GM12892 (cell line): Measurements from ENCODE around the gene NRCAM.

ENCODE experiments used
- DNase-seq: peaks from one replicate; pipeline ENCODE4 v3.0.0; 2011; ENCODE audit not compliant: insufficient read length
- FAIRE-seq: peaks from 2 replicates; lab custom pipeline; 2011; peaks lifted over from hg19 to GRCh38; lab: Jason Lieb, UNC
- POLR2A ChIP-seq: IDR thresholded peaks from 2 replicates; pipeline ENCODE4 v1.6.1; 2011; ENCODE audit warnings: low read depth, low read length, control low read depth
- POLR2AphosphoS5 ChIP-seq: IDR thresholded peaks from 2 replicates; pipeline ENCODE4 v1.6.1; 2011; ENCODE audit warnings: low read depth, low read length, control low read depth
- TAF1 ChIP-seq: IDR thresholded peaks from 2 replicates; pipeline ENCODE4 v1.6.1; 2011; ENCODE audit warnings: low read depth, mild to moderate bottlenecking, control low read depth, low read length, borderline replicate concordance

Gene NRCAM

DNA sequence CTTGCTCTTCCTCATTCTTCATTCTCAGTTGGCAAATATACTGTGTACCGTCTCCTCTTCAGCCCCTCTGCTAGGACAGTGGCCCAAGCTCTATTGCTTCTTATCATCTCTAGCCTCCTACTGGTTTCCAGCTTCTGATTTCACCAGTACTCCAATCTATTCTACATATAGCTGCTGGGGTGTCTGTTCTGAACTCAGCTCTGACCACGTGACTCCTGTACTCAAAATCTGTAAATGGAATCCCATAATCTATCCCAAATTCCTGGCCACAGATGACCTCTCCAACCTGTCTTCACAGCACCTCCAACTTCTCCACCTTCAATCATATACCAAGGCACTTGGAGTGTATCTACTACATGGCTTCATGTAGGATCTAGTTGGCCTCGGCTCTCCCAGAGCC is 152.9 kb downstream of the NRCAM start:
- TF ChIP-seq TAF1: no peak
- no peak for TF ChIP-seq POLR2A
- TF ChIP-seq POLR2AphosphoS5: no peak
- no peak for DNase-seq
- FAIRE-seq: no peak

GRCh38 chr7:108301387-108301786 is 154.8 kb downstream of the NRCAM start:
- no peak for DNase-seq
- FAIRE-seq: no peak
- TF ChIP-seq POLR2A (no peak), TAF1 (no peak), POLR2AphosphoS5 (no peak)

- TF ChIP-seq POLR2A (no peak), POLR2AphosphoS5 (no peak), TAF1 (no peak)
- no peak for FAIRE-seq
- no peak for DNase-seq
Measured at GRCh38 chr7:108299251-108299973, 156.8 kb downstream of the NRCAM start.

DNA sequence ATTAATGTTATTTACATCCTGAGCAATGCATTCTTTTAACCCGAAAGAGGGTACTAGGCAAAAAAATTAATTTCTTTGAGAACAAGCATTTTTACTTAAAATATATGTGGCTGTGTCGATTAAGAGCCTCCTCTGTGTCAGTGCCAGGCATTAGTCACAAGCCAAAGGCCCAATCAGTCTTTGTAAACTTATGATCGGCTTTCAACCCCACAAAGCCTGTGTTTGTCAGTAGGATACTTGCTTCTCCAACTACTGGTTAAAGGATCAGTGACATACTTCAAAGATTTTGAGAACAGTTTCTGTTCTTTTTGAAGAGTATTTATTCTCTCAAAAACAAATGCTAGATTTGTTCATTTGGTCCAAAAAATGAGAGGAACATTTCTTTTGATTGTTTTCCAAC is 159.3 kb downstream of the NRCAM start:
- TF ChIP-seq POLR2A (no peak), TAF1 (no peak), POLR2AphosphoS5 (no peak)
- DNase-seq (no peak), FAIRE-seq (no peak)

DNA sequence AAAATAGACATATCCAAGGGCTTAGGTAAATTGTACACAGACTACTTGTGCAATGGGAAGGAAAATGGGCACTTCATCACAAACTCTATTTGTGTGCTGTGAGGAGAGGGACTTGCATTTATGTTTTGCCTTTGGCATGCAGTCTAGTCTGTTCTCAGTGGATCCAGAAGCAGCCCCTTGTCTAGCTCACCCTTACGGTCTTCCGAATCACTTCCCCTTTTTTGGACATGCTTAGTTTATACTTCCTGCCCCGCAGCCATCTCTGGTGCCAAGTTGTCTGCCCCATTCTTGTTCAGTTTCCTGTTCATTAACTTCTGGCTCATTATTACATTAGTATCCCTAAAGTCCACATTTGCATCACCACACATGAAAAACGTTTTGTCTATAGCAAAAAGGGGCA is 161.6 kb downstream of the NRCAM start:
- DNase-seq (no peak), FAIRE-seq (peak; percentile 89)
- TF ChIP-seq POLR2A: no peak
- no peak for TF ChIP-seq TAF1
- no peak for TF ChIP-seq POLR2AphosphoS5

DNA sequence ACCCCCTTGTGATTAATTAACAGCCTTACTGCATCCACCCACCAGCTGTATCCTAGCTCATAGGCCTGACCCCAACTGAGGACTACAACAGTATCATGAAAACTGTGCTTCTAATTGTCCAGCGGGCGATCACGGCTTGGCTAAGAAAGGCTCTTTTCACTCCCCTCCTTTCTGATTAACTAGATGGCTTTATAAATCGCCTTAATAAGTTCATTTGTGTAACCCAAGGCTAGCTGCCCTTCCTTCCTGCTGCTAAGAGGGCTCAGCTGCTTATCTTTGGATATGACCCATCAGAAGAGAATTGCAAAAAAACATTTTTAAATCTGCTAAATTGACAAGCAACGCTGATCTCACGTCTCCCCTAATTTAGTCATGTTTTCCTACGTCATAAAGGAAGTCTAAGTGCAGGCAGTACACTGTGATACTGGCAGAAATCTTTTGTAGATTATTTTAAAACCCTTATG is 163.1 kb downstream of the NRCAM start:
- no peak for TF ChIP-seq POLR2AphosphoS5
- TF ChIP-seq POLR2A: no peak
- TF ChIP-seq TAF1: no peak
- FAIRE-seq (no peak), DNase-seq (no peak)

- FAIRE-seq (no peak), DNase-seq (no peak)
- no peak for TF ChIP-seq TAF1
- TF ChIP-seq POLR2AphosphoS5: no peak
- TF ChIP-seq POLR2A: no peak
Measured at GRCh38 chr7:108292541-108292940, 163.7 kb downstream of the NRCAM start.

DNA sequence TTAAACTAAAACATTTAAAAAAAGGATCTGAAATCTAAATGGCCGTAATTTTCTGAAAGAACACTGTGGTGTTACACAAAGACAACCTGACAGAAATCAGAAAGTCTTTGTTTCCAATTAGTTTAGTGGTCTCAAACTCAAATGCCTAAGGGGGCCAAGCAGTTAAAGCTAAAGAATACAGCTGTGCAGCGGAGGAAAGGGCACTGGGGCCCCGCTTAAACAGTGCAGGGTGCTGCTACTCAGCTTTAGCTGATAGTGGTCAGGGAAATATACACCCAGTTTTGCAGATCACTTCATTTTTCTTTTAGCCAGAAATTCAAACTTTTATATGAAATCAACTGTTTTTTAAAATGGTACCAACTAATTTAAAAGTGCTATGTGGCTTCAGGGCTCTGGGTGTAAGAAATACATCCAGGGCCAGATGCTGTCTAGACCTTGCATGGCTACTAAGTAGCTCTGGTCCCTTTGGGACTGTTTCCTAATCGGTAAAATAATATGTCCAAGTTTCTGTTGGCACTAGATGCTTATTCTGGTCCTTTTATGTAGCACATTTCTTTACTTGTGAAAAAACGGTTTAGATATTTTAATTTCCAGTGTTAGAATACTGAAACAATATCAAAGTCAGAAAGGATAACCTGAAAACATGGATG is 164.3 kb downstream of the NRCAM start:
- DNase-seq (no peak), FAIRE-seq (no peak)
- no peak for TF ChIP-seq POLR2AphosphoS5

DNA sequence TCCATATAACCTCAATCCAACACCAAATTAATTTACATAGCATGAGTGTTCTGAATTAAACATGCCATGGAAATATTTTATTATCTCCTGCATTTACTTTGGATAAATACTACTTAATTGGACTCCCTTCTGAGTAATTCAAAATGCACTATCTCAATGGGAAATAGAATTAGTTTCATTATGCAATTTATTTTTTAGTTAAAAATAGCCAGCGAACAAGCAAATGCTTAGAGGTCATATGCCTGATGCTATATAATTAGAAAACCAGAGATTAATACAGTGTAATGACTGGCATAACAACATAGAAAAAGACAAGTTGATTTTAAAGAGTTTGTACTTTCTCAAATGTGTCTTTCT is 165.1 kb downstream of the NRCAM start:
- TF ChIP-seq POLR2AphosphoS5: no peak
- no peak for TF ChIP-seq TAF1
- no peak for TF ChIP-seq POLR2A
- FAIRE-seq (no peak), DNase-seq (no peak)

DNA sequence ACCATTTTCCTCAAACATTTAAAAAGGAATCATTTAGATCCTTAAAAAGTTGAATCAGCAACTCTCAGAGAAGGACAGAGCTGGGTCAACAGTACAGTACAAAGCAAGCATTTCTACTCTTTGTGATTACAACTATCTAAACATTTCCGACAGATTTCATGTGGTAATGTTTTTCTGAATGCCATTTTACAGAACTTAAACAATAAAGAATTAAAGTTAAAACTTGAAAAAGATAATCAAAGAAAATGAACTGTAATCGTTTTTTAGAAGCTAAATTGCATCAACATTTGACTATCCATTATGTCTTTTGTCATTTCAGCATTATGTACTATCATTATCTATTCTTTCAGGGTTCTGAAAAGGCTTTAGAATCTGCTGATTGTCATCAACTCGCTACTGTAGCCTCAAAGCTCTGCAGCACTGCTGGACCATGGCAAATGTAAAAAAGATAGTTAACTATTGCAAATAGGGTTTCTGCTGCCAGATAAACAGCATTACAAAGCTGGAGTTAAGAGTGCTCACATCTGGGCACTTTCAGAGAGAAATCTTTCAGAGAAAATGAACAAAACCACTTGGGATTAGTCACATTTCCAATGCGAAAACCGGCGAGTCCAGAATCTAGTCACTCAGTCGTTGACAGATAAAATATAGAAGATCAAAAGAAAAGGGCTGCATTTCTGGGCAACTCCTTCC is 165.6 kb downstream of the NRCAM start:
- no peak for DNase-seq
- TF ChIP-seq POLR2AphosphoS5 (no peak), TAF1 (no peak), POLR2A (no peak)
- no peak for FAIRE-seq

DNA sequence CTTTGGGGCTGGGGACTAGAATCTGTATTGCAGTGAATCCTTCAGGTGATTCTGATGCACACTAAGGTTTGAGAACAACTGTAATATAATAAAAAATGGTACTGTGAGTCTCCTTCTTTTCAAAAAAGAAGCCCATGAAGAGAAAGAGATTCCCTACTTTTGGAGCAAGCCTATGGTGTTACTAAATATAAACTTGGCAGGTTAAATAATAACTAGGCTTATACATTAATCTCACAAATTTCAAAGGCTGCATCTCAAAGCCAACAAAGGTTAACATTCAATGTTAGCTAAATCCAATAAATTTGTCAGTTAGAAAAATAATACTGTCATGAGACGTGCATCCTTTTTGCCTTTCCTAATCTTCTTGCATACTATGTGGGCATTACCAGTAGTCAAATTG is 166.4 kb downstream of the NRCAM start:
- no peak for FAIRE-seq
- TF ChIP-seq POLR2A (no peak), TAF1 (no peak), POLR2AphosphoS5 (no peak)
- no peak for DNase-seq

DNA sequence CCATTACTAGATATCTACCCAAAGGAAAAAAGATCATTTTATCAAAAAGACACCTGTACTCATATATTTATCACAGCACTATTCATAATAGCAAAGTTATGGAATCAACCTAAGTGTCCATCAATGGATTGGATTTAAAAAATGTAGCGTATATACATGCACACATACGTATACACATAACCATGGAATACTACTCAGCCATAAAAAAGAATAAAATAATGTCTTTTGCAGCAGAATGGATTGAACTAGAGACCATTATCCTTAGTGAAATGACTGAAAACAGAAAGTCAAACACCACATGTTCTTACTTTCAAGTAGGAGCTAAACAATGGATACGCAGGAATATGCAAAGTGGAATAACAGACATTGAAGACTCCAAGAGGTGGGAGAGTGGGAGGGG is 168.4 kb downstream of the NRCAM start:
- no peak for TF ChIP-seq TAF1
- TF ChIP-seq POLR2A: no peak
- DNase-seq (no peak), FAIRE-seq (no peak)
